WTC11 (cell line): ENCODE measurements around the gene LARGE1.

Experiments used
- ELF4 ChIP-seq: sonication (generic); formaldehyde crosslinking; IDR thresholded peaks from 2 replicates; pipeline ENCODE4 v1.8.1; 2022; ENCODE audit warnings: low read depth, mild to moderate bottlenecking, moderate library complexity, missing genetic modification reagents
- ETV6 ChIP-seq: sonication (generic); formaldehyde crosslinking; IDR thresholded peaks from 2 replicates; pipeline ENCODE4 v1.8.1; 2022; ENCODE audit warnings: mild to moderate bottlenecking, missing genetic modification reagents
- SP1 ChIP-seq: sonication (generic); formaldehyde crosslinking; conservative IDR thresholded peaks from 2 replicates; pipeline ENCODE4 v1.8.1; 2022; ENCODE audit warnings: missing genetic modification reagents
- TF ChIP-seq, protein P1 (sequence below): sonication (generic); formaldehyde crosslinking; IDR thresholded peaks from 2 replicates; pipeline ENCODE4 v1.8.1; 2022; ENCODE audit warnings: low read depth, mild to moderate bottlenecking, moderate library complexity, missing genetic modification reagents, borderline replicate concordance
- TF ChIP-seq, protein P2 (sequence below): fragments of 200-600 bp; IDR thresholded peaks from 2 replicates; pipeline ENCODE4 v1.8.0; 2022; ENCODE audit warnings: antibody characterized with exemption
- TF ChIP-seq, protein P3 (sequence below): sonication (generic); formaldehyde crosslinking; conservative IDR thresholded peaks from 2 replicates; pipeline ENCODE4 v1.8.1; 2023; ENCODE audit warnings: mild to moderate bottlenecking, low read depth, missing genetic modification reagents, moderate library complexity
- TF ChIP-seq, protein P4 (sequence below): sonication (generic); formaldehyde crosslinking; IDR thresholded peaks from 2 replicates; pipeline ENCODE4 v1.8.0; 2022; ENCODE audit warnings: mild to moderate bottlenecking, missing genetic modification reagents

DNA sequence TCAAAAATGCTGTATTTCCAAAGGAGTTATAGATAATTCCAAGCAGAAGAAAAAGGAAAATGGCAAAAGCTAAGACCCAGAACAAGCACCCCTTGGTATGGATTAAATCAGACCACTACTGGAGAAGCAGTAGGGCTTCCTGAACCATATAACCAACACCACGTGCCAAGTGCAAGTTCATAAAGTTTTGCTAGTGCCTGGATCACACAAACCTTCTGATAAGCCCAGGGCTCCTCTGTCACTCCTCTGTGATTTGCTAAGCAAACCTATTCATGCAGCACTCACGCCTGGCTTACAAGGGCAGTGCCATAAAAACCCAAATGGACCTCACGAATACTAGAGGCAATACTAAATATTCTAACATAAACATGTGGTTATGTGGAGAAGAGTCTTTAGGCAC, 13.3 kb downstream of the LARGE1 start:
- TF ChIP-seq, protein P1, sequence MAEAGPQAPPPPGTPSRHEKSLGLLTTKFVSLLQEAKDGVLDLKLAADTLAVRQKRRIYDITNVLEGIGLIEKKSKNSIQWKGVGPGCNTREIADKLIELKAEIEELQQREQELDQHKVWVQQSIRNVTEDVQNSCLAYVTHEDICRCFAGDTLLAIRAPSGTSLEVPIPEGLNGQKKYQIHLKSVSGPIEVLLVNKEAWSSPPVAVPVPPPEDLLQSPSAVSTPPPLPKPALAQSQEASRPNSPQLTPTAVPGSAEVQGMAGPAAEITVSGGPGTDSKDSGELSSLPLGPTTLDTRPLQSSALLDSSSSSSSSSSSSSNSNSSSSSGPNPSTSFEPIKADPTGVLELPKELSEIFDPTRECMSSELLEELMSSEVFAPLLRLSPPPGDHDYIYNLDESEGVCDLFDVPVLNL (CRISPR knock-in tag) = no peak
- TF ChIP-seq ELF4 = no peak
- TF ChIP-seq, protein P2, sequence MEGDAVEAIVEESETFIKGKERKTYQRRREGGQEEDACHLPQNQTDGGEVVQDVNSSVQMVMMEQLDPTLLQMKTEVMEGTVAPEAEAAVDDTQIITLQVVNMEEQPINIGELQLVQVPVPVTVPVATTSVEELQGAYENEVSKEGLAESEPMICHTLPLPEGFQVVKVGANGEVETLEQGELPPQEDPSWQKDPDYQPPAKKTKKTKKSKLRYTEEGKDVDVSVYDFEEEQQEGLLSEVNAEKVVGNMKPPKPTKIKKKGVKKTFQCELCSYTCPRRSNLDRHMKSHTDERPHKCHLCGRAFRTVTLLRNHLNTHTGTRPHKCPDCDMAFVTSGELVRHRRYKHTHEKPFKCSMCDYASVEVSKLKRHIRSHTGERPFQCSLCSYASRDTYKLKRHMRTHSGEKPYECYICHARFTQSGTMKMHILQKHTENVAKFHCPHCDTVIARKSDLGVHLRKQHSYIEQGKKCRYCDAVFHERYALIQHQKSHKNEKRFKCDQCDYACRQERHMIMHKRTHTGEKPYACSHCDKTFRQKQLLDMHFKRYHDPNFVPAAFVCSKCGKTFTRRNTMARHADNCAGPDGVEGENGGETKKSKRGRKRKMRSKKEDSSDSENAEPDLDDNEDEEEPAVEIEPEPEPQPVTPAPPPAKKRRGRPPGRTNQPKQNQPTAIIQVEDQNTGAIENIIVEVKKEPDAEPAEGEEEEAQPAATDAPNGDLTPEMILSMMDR = no peak
- TF ChIP-seq, protein P3, sequence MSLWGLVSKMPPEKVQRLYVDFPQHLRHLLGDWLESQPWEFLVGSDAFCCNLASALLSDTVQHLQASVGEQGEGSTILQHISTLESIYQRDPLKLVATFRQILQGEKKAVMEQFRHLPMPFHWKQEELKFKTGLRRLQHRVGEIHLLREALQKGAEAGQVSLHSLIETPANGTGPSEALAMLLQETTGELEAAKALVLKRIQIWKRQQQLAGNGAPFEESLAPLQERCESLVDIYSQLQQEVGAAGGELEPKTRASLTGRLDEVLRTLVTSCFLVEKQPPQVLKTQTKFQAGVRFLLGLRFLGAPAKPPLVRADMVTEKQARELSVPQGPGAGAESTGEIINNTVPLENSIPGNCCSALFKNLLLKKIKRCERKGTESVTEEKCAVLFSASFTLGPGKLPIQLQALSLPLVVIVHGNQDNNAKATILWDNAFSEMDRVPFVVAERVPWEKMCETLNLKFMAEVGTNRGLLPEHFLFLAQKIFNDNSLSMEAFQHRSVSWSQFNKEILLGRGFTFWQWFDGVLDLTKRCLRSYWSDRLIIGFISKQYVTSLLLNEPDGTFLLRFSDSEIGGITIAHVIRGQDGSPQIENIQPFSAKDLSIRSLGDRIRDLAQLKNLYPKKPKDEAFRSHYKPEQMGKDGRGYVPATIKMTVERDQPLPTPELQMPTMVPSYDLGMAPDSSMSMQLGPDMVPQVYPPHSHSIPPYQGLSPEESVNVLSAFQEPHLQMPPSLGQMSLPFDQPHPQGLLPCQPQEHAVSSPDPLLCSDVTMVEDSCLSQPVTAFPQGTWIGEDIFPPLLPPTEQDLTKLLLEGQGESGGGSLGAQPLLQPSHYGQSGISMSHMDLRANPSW (CRISPR knock-in tag) = no peak
- TF ChIP-seq SP1 (CRISPR knock-in tag) = no peak
- no peak for TF ChIP-seq ETV6
- TF ChIP-seq, protein P4, sequence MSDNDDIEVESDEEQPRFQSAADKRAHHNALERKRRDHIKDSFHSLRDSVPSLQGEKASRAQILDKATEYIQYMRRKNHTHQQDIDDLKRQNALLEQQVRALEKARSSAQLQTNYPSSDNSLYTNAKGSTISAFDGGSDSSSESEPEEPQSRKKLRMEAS (CRISPR knock-in tag) = no peak
